K562 (cell line): ENCODE measurements around the gene APOL2.
"Not testable (repeated sequence)": the region's sequence is repeated elsewhere in the genome, so short reads cannot be mapped to it uniquely, and the experiment has no call there.

Experiments used
- CTCF ChIP-seq, 3 experiments: IDR thresholded peaks in 2 of 3; conservative IDR thresholded peaks in 1 of 3; 2 replicates each; pipeline ENCODE4 v1.5.1; 2011 to 2012; ENCODE audit warnings: low read length in 3 of 3, mild to moderate bottlenecking in 3 of 3, control low read depth in 2 of 3, improper control_type of control experiment in 1 of 3, inconsistent platforms in 1 of 3, low read depth in 1 of 3, mixed read lengths in 1 of 3, moderate library complexity in 1 of 3; ENCODE audit not compliant: insufficient read depth in 2 of 3
- E2F6 ChIP-seq, 2 experiments: IDR thresholded peaks; 2 replicates each; pipeline ENCODE4 v1.6.1; 2011; ENCODE audit warnings: borderline replicate concordance in 1 of 2, control low read depth in 1 of 2, low read depth in 1 of 2, low read length in 1 of 2, mild to moderate bottlenecking in 1 of 2, mixed read lengths in 1 of 2, moderate library complexity in 1 of 2; ENCODE audit not compliant: insufficient read depth in 1 of 2, insufficient read length in 1 of 2, poor library complexity in 1 of 2, severe bottlenecking in 1 of 2; ENCODE audit errors: extremely low read depth in 1 of 2
- EGR1 ChIP-seq: fragments of 450-650 bp; conservative IDR thresholded peaks from 2 replicates; pipeline ENCODE4 v1.6.1; 2017; ENCODE audit warnings: mild to moderate bottlenecking
- MCM3 ChIP-seq: fragments of 450-650 bp; IDR thresholded peaks from 2 replicates; pipeline ENCODE4 v1.6.1; 2016
- NFRKB ChIP-seq: fragments of 450-650 bp; IDR thresholded peaks from 2 replicates; pipeline ENCODE4 v1.6.1; 2016; ENCODE audit warnings: low read depth
- PATZ1 ChIP-seq: fragments of 250-450 bp; sonication (Bioruptor Pico); IDR thresholded peaks from 2 replicates; pipeline ENCODE4 v1.5.0; 2020; ENCODE audit warnings: mild to moderate bottlenecking, borderline replicate concordance
- POLR2AphosphoS5 ChIP-seq: IDR thresholded peaks from 2 replicates; pipeline ENCODE4 v1.6.1; 2011; ENCODE audit warnings: mild to moderate bottlenecking, low read depth, low read length, moderate library complexity; ENCODE audit not compliant: control insufficient read depth, insufficient read depth
- RAD51 ChIP-seq: fragments of 450-650 bp; IDR thresholded peaks from 2 replicates; pipeline ENCODE4 v1.7.1; 2016; ENCODE audit warnings: low read depth, mild to moderate bottlenecking, borderline replicate concordance
- USF1 ChIP-seq: sonication (generic); formaldehyde crosslinking; IDR thresholded peaks from 2 replicates; pipeline ENCODE4 v1.9.0; 2022; ENCODE audit warnings: mild to moderate bottlenecking, missing genetic modification reagents
- USF2 ChIP-seq: sonication (generic); formaldehyde crosslinking; IDR thresholded peaks from 2 replicates; pipeline ENCODE4 v1.5.0; 2020; ENCODE audit warnings: missing genetic modification reagents
- ZNF274 ChIP-seq: IDR thresholded peaks from 2 replicates; pipeline ENCODE4 v1.6.1; 2011; ENCODE audit warnings: low read depth, mild to moderate bottlenecking, low read length, moderate library complexity, borderline replicate concordance
- ZNF445 ChIP-seq: fragments of 250-450 bp; sonication (Bioruptor Pico); IDR thresholded peaks from 2 replicates; pipeline ENCODE4 v1.4.0; 2020; ENCODE audit warnings: low read depth, mild to moderate bottlenecking, moderate library complexity
- ZNF75A ChIP-seq: fragments of 450-650 bp; formaldehyde crosslinking; IDR thresholded peaks from 2 replicates; pipeline ENCODE4 v1.4.0; 2020; ENCODE audit warnings: mild to moderate bottlenecking
- ZNF79 ChIP-seq: fragments of 250-450 bp; sonication (Bioruptor Pico); IDR thresholded peaks from 2 replicates; pipeline ENCODE4 v1.4.0; 2020; ENCODE audit warnings: low read depth, mild to moderate bottlenecking, moderate library complexity

- not testable (repeated sequence) for TF ChIP-seq CTCF (IDR thresholded peaks at IDR 0.05 in 2 of 3, conservative IDR thresholded peaks at IDR 0.05 in 1 of 3; ENCODE audit: insufficient read depth in 2 of 3, low read depth in 1 of 3, low read length in 3 of 3); NFRKB; ZNF274; USF2 (CRISPR knock-in tag); POLR2AphosphoS5; ZNF79; PATZ1 (CRISPR knock-in tag); EGR1; MCM3; RAD51; E2F6 (IDR thresholded peaks at IDR 0.05; ENCODE audit: borderline replicate concordance in 1 of 2, extremely low read depth in 1 of 2, insufficient read depth in 1 of 2, insufficient read length in 1 of 2, low read depth in 1 of 2, low read length in 1 of 2, poor library complexity in 1 of 2, severe bottlenecking in 1 of 2); ZNF445; ZNF75A (CRISPR knock-in tag); USF1 (CRISPR knock-in tag)
Observed at GRCh38 chr22:36271951-36272350, 32.6 kb upstream of the APOL2 start.
